ENCODE data around the gene RNF115. TPM values are rescaled to one million over a fixed set of nuclear protein-coding genes. Genes with fewer than 3 reads are reported as not detected.

The RNF115 gene
- polyA plus RNA-seq, 3 donors, result 3.5 to 5.4 (median 5.2) TPM

DNA sequence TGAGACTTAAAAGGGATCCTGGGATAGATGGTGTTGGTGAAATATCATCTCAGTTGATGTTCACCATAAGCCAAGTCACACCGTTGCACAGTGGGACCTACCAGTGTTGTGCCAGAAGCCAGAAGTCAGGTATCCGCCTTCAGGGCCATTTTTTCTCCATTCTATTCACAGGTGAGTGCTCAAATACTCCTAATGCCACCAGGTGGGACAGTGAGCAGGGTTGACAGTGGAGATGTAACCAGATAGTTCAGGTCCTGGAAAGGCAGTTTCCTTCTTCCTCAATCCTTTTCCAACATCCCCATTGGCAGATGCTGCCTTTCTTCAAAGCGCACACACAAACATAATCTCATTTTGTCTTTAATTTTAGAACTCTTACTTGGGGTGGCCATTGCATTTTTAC is 93.0 kb downstream of the RNF115 start:
- H3K4me1 ChIP-seq (ENCODE audit: control insufficient read depth in 1 of 2, insufficient read depth in 2 of 2, low read length in 2 of 2), result no peaks in the 10 kb centered on the region
- peaks cover 0 to 2% (median 0%) of the 10 kb centered on the region in 7 donors for H3K9me3 Mint-ChIP-seq
- H3K79me2 ChIP-seq (ENCODE audit: insufficient read depth, low read length), result no peaks in the 10 kb centered on the region
- no peaks in the 10 kb centered on the region for H3K27me3 ChIP-seq (ENCODE audit: control insufficient read depth in 2 of 2, insufficient read depth in 2 of 2, low read length in 2 of 2)
- no peak overlapping the region for H3K27ac Mint-ChIP-seq
- no peak overlapping the region for H3K4me3 Mint-ChIP-seq
- intact Hi-C loops (cut with micrococcal nuclease), result no loop called here
- H3K36me3 ChIP-seq (replicated peaks in 1 of 2; ENCODE audit: control insufficient read depth in 1 of 2, insufficient read depth in 2 of 2, low read length in 2 of 2), result no peaks in the 10 kb centered on the region
- H3K9me3 ChIP-seq (replicated peaks in 1 of 2; ENCODE audit: control insufficient read depth in 1 of 2, insufficient read depth in 1 of 2, low read length in 2 of 2), result no peaks in the 10 kb centered on the region
- H3K27me3 Mint-ChIP-seq (ENCODE audit: low read depth in 3 of 3), result peaks cover 0 to 1% (median 0%) of the 10 kb centered on the region in 3 donors
- no peak overlapping the region for H3K4me2 ChIP-seq (replicated peaks; ENCODE audit: extremely low read depth, low read length, poor library complexity, severe bottlenecking)
- TF ChIP-seq, protein P1, sequence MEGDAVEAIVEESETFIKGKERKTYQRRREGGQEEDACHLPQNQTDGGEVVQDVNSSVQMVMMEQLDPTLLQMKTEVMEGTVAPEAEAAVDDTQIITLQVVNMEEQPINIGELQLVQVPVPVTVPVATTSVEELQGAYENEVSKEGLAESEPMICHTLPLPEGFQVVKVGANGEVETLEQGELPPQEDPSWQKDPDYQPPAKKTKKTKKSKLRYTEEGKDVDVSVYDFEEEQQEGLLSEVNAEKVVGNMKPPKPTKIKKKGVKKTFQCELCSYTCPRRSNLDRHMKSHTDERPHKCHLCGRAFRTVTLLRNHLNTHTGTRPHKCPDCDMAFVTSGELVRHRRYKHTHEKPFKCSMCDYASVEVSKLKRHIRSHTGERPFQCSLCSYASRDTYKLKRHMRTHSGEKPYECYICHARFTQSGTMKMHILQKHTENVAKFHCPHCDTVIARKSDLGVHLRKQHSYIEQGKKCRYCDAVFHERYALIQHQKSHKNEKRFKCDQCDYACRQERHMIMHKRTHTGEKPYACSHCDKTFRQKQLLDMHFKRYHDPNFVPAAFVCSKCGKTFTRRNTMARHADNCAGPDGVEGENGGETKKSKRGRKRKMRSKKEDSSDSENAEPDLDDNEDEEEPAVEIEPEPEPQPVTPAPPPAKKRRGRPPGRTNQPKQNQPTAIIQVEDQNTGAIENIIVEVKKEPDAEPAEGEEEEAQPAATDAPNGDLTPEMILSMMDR (IDR thresholded peaks at IDR 0.05), result no peak
- no peak for DNase-seq
- no peaks in the 10 kb centered on the region for H4K20me1 ChIP-seq (ENCODE audit: insufficient read depth, low read length)
- no peak overlapping the region for H3K27ac ChIP-seq (ENCODE audit: low read depth in 1 of 2, low read length in 2 of 2)
- H3K36me3 Mint-ChIP-seq, result peaks cover 6 to 11% of the 10 kb centered on the region in 2 donors
- H2AFZ ChIP-seq (ENCODE audit: insufficient read depth, low read depth, low read length, poor library complexity, severe bottlenecking), result no peak overlapping the region
- H3K9ac ChIP-seq (ENCODE audit: insufficient read depth, low read length, poor library complexity, severe bottlenecking), result no peak overlapping the region
- no peaks in the 10 kb centered on the region for H3K4me1 Mint-ChIP-seq
- no CpG with 5 or more reads among the region's 3 CpGs for WGBS (ENCODE audit: insufficient coverage)
- no peak overlapping the region for H3K4me3 ChIP-seq (replicated peaks in 1 of 3; ENCODE audit: low read depth in 2 of 3, low read length in 3 of 3)

DNA sequence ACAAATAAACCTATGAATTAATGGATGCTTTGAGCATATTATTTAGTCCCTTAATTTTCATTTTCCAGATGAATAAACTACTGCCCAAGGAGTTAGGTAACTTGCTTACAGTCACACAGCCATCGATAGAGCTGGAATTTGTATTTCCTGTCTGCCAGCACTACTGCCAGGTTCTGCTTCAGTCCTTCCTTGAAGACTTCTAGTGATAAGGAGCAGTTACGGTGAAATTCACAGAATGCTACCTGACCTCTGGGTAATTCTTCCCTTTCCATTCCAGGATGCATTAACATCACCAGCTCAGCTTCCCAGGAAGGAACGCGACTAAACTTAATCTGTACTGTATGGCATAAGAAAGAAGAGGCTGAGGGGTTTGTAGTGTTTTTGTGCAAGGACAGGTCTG is 93.4 kb downstream of the RNF115 start:
- Histone ChIP-seq H2AFZ (ENCODE audit: insufficient read depth, low read depth, low read length, poor library complexity, severe bottlenecking) (no peak overlapping the region), H3K36me3 (replicated peaks in 1 of 2; ENCODE audit: control insufficient read depth in 1 of 2, insufficient read depth in 2 of 2, low read length in 2 of 2) (no peaks in the 10 kb centered on the region), H3K9ac (ENCODE audit: insufficient read depth, low read length, poor library complexity, severe bottlenecking) (no peak overlapping the region), H3K79me2 (ENCODE audit: insufficient read depth, low read length) (no peaks in the 10 kb centered on the region), H4K20me1 (ENCODE audit: insufficient read depth, low read length) (no peaks in the 10 kb centered on the region), H3K4me1 (ENCODE audit: control insufficient read depth in 1 of 2, insufficient read depth in 2 of 2, low read length in 2 of 2) (no peaks in the 10 kb centered on the region), H3K4me2 (replicated peaks; ENCODE audit: extremely low read depth, low read length, poor library complexity, severe bottlenecking) (no peak overlapping the region), H3K27ac (ENCODE audit: low read depth in 1 of 2, low read length in 2 of 2) (no peak overlapping the region), H3K9me3 (replicated peaks in 1 of 2; ENCODE audit: control insufficient read depth in 1 of 2, insufficient read depth in 1 of 2, low read length in 2 of 2) (no peaks in the 10 kb centered on the region), H3K27me3 (ENCODE audit: control insufficient read depth in 2 of 2, insufficient read depth in 2 of 2, low read length in 2 of 2) (no peaks in the 10 kb centered on the region), H3K4me3 (replicated peaks in 1 of 3; ENCODE audit: low read depth in 2 of 3, low read length in 3 of 3) (no peak overlapping the region)
- Mint-ChIP-seq H3K9me3 (peaks cover 0 to 2% (median 0%) of the 10 kb centered on the region in 7 donors), H3K4me3 (no peak overlapping the region), H3K36me3 (peaks cover 6 to 11% of the 10 kb centered on the region in 2 donors), H3K27ac (no peak overlapping the region), H3K27me3 (ENCODE audit: low read depth in 3 of 3) (peaks cover 0 to 1% (median 0%) of the 10 kb centered on the region in 3 donors), H3K4me1 (no peaks in the 10 kb centered on the region)
- intact Hi-C loops (cut with micrococcal nuclease), result no loop called here
- TF ChIP-seq, protein P1 (IDR thresholded peaks at IDR 0.05), result no peak
- DNase-seq, result no peak
- 25% methylated on average over 1 of the region's 4 CpGs for WGBS (ENCODE audit: insufficient coverage)
